ENCODE measurements around the gene ARHGAP8.

The ARHGAP8 gene

GRCh38 chr22:44807232-44807631 is 54.9 kb downstream of the ARHGAP8 start:
- DNase-seq, result no peak

- DNase-seq, result no peak
Measured at GRCh38 chr22:44807915-44808690, 55.7 kb downstream of the ARHGAP8 start.

GRCh38 chr22:44809456-44809855 is 57.1 kb downstream of the ARHGAP8 start:
- no peak for DNase-seq

- no peak for DNase-seq
Measured at GRCh38 chr22:44811141-44811540, 58.8 kb downstream of the ARHGAP8 start.

- DNase-seq, result no peak
Measured at GRCh38 chr22:44813416-44813815, 61.0 kb downstream of the ARHGAP8 start.

- no peak for DNase-seq
Measured at GRCh38 chr22:44814266-44815098, 62.1 kb downstream of the ARHGAP8 start.

GRCh38 chr22:44815099-44816070 is 63.0 kb downstream of the ARHGAP8 start:
- no peak for DNase-seq

GRCh38 chr22:44816141-44816540 is 63.8 kb downstream of the ARHGAP8 start:
- no peak for DNase-seq

GRCh38 chr22:44818727-44819126 is 66.4 kb downstream of the ARHGAP8 start:
- no peak for DNase-seq

GRCh38 chr22:44819966-44820631 is 67.7 kb downstream of the ARHGAP8 start:
- no peak for DNase-seq

- DNase-seq, result no peak
Measured at GRCh38 chr22:44821741-44822475, 69.5 kb downstream of the ARHGAP8 start.

GRCh38 chr22:44822534-44822933 is 70.2 kb downstream of the ARHGAP8 start:
- DNase-seq, result no peak

- no peak for DNase-seq
Measured at GRCh38 chr22:44823396-44823795, 71.0 kb downstream of the ARHGAP8 start.

GRCh38 chr22:44823806-44824205 is 71.4 kb downstream of the ARHGAP8 start:
- DNase-seq, result no peak

GRCh38 chr22:44824271-44824670 is 71.9 kb downstream of the ARHGAP8 start:
- no peak for DNase-seq

- no peak for DNase-seq
Measured at GRCh38 chr22:44825310-44826150, 73.2 kb downstream of the ARHGAP8 start.

GRCh38 chr22:44827666-44828190 is 75.4 kb downstream of the ARHGAP8 start:
- DNase-seq, result no peak

- DNase-seq, result no peak
Measured at GRCh38 chr22:44828193-44828592, 75.8 kb downstream of the ARHGAP8 start.

- DNase-seq, result no peak
Measured at GRCh38 chr22:44831885-44832284, 79.5 kb downstream of the ARHGAP8 start.

GRCh38 chr22:44834065-44834464 is 81.7 kb downstream of the ARHGAP8 start:
- DNase-seq, result no peak
